Type B pancreatic cell (in vitro differentiated cells): ENCODE measurements around the gene C10orf105. TPM values are rescaled to one million over a fixed set of nuclear protein-coding genes. Genes with fewer than 3 reads are reported as not detected.

Experiments
- DNase-seq: peaks from one replicate; pipeline ENCODE4 v3.0.0; 2021; ENCODE audit warnings: mixed read lengths; ENCODE audit not compliant: unreplicated experiment; ENCODE audit errors: extremely low spot score
- H3K27ac Mint-ChIP-seq: 2 replicates; pipeline ENCODE4 v1.8.0; 2021; ENCODE audit warnings: mild to moderate bottlenecking, mixed read lengths
- H3K27me3 Mint-ChIP-seq: 2 replicates; pipeline ENCODE4 v1.8.0; 2021; ENCODE audit warnings: mixed read lengths
- H3K36me3 Mint-ChIP-seq: 2 replicates; pipeline ENCODE4 v1.8.0; 2021; ENCODE audit warnings: mixed read lengths
- H3K4me1 Mint-ChIP-seq: one replicate; pipeline ENCODE4 v1.8.0; 2021; ENCODE audit warnings: mixed read lengths; ENCODE audit not compliant: unreplicated experiment
- H3K4me3 Mint-ChIP-seq: 2 replicates; pipeline ENCODE4 v1.8.0; 2021; ENCODE audit warnings: mild to moderate bottlenecking, mixed read lengths
- H3K9me3 Mint-ChIP-seq: 2 replicates; pipeline ENCODE4 v1.8.0; 2021; ENCODE audit warnings: mixed read lengths
- total RNA-seq: library from RNA; stranded (reverse); gene quantifications from 2 replicates; pipeline ENCODE4 v1.2.1, GENCODE V29; 2021; ENCODE audit warnings: low replicate concordance
- TF ChIP-seq, protein P1 (sequence below): fragments of 200-600 bp; sonication (generic); conservative IDR thresholded peaks from 2 replicates; pipeline ENCODE4 v1.5.0; 2021; ENCODE audit warnings: antibody characterized with exemption, mild to moderate bottlenecking

The C10orf105 gene
- total RNA-seq, 1 donor from 2014 or later: 0.31 TPM

DNA sequence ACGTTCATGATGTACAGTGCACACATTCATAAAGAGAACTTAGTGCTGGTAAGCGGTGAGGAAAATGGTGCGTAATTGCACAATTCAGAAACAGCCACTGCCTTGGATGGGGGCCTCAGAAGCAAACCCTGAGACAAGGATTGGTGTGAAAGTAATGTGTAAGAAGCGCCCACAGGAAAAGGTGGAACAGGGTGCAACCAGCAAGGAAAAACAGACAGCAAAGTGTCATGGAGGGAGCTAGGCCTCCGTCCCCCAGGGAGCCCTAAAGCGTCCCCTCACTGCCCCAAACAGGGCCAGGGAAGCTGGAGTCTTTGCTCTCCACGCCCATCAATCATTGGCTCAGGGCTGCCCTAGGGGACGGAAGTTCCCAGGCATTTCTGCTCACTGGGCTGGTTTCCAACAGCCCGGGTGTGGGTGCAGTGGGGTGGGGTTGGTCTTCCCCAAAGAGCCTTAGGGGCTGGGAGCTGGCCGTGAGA, 9.6 kb upstream of the C10orf105 start:
- TF ChIP-seq, protein P1, sequence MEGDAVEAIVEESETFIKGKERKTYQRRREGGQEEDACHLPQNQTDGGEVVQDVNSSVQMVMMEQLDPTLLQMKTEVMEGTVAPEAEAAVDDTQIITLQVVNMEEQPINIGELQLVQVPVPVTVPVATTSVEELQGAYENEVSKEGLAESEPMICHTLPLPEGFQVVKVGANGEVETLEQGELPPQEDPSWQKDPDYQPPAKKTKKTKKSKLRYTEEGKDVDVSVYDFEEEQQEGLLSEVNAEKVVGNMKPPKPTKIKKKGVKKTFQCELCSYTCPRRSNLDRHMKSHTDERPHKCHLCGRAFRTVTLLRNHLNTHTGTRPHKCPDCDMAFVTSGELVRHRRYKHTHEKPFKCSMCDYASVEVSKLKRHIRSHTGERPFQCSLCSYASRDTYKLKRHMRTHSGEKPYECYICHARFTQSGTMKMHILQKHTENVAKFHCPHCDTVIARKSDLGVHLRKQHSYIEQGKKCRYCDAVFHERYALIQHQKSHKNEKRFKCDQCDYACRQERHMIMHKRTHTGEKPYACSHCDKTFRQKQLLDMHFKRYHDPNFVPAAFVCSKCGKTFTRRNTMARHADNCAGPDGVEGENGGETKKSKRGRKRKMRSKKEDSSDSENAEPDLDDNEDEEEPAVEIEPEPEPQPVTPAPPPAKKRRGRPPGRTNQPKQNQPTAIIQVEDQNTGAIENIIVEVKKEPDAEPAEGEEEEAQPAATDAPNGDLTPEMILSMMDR: no peak
- peak overlapping the region; percentile 88 for H3K27ac Mint-ChIP-seq
- DNase-seq: no peak

GRCh38 chr10:71727738-71728737, 8.5 kb upstream of the C10orf105 start:
- Mint-ChIP-seq H3K36me3 (no peaks in the 10 kb centered on the region), H3K27me3 (no peaks in the 10 kb centered on the region), H3K4me1 (peaks cover 24% of the 10 kb centered on the region), H3K27ac (peak overlapping the region; percentile 88), H3K9me3 (no peaks in the 10 kb centered on the region), H3K4me3 (no peak overlapping the region)
- no peak for DNase-seq
- TF ChIP-seq, protein P1: no peak

More for the DNA sequence above, 9.6 kb upstream of the C10orf105 start:
- Mint-ChIP-seq H3K9me3 (no peaks in the 10 kb centered on the region), H3K4me1 (peaks cover 24% of the 10 kb centered on the region), H3K36me3 (no peaks in the 10 kb centered on the region), H3K4me3 (peak overlapping the region; percentile 34), H3K27me3 (no peaks in the 10 kb centered on the region)

DNA sequence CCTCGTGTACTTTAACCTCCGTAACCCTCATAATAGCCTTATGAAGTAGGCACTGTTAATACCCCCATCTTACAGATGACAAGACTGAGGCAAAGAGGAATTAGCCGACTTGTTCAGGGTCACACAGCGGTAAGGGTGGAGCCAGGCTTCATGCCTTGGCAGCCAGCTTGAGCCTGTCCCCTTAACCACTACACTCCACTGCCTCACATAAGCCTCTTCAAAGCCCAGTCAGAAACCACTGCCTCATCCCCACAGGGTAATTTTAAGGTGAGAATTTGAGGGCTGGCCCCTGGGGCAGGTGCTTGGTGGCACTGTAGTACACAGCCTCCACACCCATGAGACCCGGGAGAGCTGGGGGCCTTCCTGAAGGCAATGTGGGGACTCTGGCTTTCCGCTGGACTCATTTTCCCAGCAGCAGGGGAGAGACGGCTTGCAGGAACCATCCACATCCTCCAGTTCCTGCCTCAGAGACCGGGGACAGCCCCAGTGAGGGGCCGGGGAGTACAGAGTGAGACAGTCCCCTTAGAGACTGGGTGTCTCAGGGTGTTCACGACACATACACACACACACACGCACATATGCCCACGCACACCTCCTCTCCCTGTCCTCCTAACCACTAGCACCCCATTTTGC, 7.6 kb upstream of the C10orf105 start:
- H3K36me3 Mint-ChIP-seq: no peaks in the 10 kb centered on the region
- peaks cover 24% of the 10 kb centered on the region for H3K4me1 Mint-ChIP-seq
- DNase-seq: no peak
- peak overlapping the region; percentile 82 for H3K27ac Mint-ChIP-seq
- H3K27me3 Mint-ChIP-seq: no peaks in the 10 kb centered on the region
- TF ChIP-seq, protein P1: no peak
- no peak overlapping the region for H3K4me3 Mint-ChIP-seq
- H3K9me3 Mint-ChIP-seq: no peaks in the 10 kb centered on the region

DNA sequence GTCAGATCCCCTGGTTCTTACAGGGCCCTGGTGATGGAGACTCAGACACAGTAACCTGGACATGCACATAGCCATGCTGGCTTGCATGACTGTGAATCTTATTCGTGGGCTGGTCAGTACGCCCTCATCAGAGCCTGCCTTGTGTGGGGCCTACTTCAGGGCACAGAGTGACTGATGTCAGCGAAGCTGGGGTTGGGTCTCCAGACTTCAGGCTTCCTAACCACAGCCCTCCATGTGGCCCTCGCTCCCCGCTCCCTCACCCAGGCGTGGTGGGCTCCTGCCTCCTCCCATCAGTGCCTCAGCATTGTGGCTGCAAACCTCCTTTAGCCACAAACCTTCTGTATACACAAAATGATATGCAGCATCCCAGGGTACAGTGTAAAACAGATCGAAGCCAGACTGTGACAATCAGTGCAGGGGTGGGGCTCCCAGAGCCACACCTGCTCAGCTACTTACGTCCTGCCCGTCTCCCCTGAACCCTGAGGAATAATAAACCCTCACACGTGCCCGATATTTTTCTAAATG, 7.1 kb upstream of the C10orf105 start:
- Mint-ChIP-seq H3K27ac (no peak overlapping the region), H3K4me1 (peaks cover 24% of the 10 kb centered on the region), H3K4me3 (no peak overlapping the region), H3K27me3 (peaks cover under 1% of the 10 kb centered on the region), H3K36me3 (no peaks in the 10 kb centered on the region), H3K9me3 (no peaks in the 10 kb centered on the region)
- TF ChIP-seq, protein P1: no peak
- DNase-seq: no peak

GRCh38 chr10:71725998-71726579, 6.5 kb upstream of the C10orf105 start:
- DNase-seq: no peak
- Mint-ChIP-seq H3K4me1 (peaks cover 24% of the 10 kb centered on the region), H3K27me3 (peaks cover 4% of the 10 kb centered on the region), H3K9me3 (no peaks in the 10 kb centered on the region), H3K27ac (peak overlapping the region; percentile 17), H3K4me3 (no peak overlapping the region), H3K36me3 (no peaks in the 10 kb centered on the region)
- TF ChIP-seq, protein P1: peak; percentile 71
